SK-N-SH (cell line): Measurements from ENCODE around the gene SOBP. TPM values are rescaled to one million over a fixed set of nuclear protein-coding genes. Genes with fewer than 3 reads are reported as not detected.
A peak's percentile ranks its signal among the peaks of the same experiment; 100 is the strongest.

ENCODE experiments used
- CTCF ChIA-PET: fragments of 300-600, 350-600 bp; formaldehyde crosslinking; extraction: SDS; loops from one replicate; lab custom pipeline; 2021; lab: Yijun Ruan, JAX
- POLR2A ChIA-PET: fragments of 350-600 bp; sonication (Branson Sonifier 250); formaldehyde crosslinking; extraction: SDS; loops from one replicate; lab custom pipeline; 2020; ENCODE audit warnings: antibody characterized with exemption, inconsistent platforms; lab: Yijun Ruan, JAX
- DNase-seq: peaks from one replicate; pipeline ENCODE4 v3.0.0; 2012
- H2AFZ ChIP-seq: fragments of 200-600 bp; sonication (generic); 2 replicates; pipeline ENCODE4 v1.8.1; 2016; ENCODE audit warnings: antibody characterized with exemption, mild to moderate bottlenecking, low read depth
- H3F3A ChIP-seq: fragments of 200-600 bp; sonication (generic); replicated peaks from 2 replicates; pipeline ENCODE3; 2016; ENCODE audit warnings: antibody characterized with exemption, mild to moderate bottlenecking; ENCODE audit not compliant: insufficient read depth
- H3K27ac ChIP-seq, 2 experiments: fragments of 200-500 bp in 1 of 2; fragments of 200-600 bp in 1 of 2; sonication (Bioruptor generic) in 1 of 2; sonication (generic), shearing (Covaris generic) in 1 of 2; 2 replicates each; pipeline versions ENCODE4 v1.5.1 to v1.6.1; 2014 to 2016; ENCODE audit warnings: low read depth in 2 of 2, inconsistent platforms in 1 of 2, low read length in 1 of 2, mild to moderate bottlenecking in 1 of 2, mixed read lengths in 1 of 2
- H3K27me3 ChIP-seq: fragments of 200-600 bp; sonication (generic), shearing (Covaris generic); 2 replicates; pipeline ENCODE4 v1.6.1; 2016; ENCODE audit warnings: mixed run types; ENCODE audit not compliant: insufficient read depth
- H3K36me3 ChIP-seq, 2 experiments: fragments of 200-500 bp in 1 of 2; fragments of 200-600 bp in 1 of 2; sonication (Bioruptor generic) in 1 of 2; sonication (generic) in 1 of 2; replicated peaks in 1 of 2; 2 replicates each; pipeline versions ENCODE3 to v1.5.1; 2014 to 2016; ENCODE audit warnings: low read length in 1 of 2, mild to moderate bottlenecking in 1 of 2; ENCODE audit not compliant: insufficient read depth in 2 of 2, control insufficient read depth in 1 of 2
- H3K4me1 ChIP-seq, 2 experiments: fragments of 200-500 bp in 1 of 2; fragments of 200-600 bp in 1 of 2; sonication (Bioruptor generic) in 1 of 2; sonication (generic), shearing (Covaris generic) in 1 of 2; 2 replicates each; pipeline versions ENCODE4 v1.5.1 to v1.6.1; 2014 to 2016; ENCODE audit warnings: low read depth in 1 of 2, low read length in 1 of 2, mixed run types in 1 of 2; ENCODE audit not compliant: insufficient read depth in 2 of 2, control insufficient read depth in 1 of 2
- H3K4me2 ChIP-seq: fragments of 200-600 bp; sonication (generic), shearing (Covaris generic); 2 replicates; pipeline ENCODE4 v1.6.1; 2017; ENCODE audit warnings: mixed run types
- H3K4me3 ChIP-seq, 2 experiments: fragments of 200-500 bp in 1 of 2; fragments of 200-600 bp in 1 of 2; sonication (Bioruptor generic) in 1 of 2; sonication (generic), shearing (Covaris generic) in 1 of 2; 2 replicates each; pipeline versions ENCODE4 v1.5.1 to v1.8.1; 2014 to 2016; ENCODE audit warnings: low read depth in 2 of 2, inconsistent platforms in 1 of 2, low read length in 1 of 2, mild to moderate bottlenecking in 1 of 2, mixed read lengths in 1 of 2, moderate library complexity in 1 of 2
- H3K79me2 ChIP-seq: fragments of 200-600 bp; sonication (generic); 2 replicates; pipeline ENCODE4 v1.8.1; 2017; ENCODE audit warnings: mild to moderate bottlenecking; ENCODE audit not compliant: insufficient read depth
- H3K9ac ChIP-seq: fragments of 200-600 bp; sonication (generic); 2 replicates; pipeline ENCODE4 v1.6.1; 2017; ENCODE audit warnings: mixed run types
- H3K9me2 ChIP-seq: fragments of 200-600 bp; sonication (generic); 2 replicates; pipeline ENCODE4 v1.6.1; 2017; ENCODE audit warnings: mixed run types
- H3K9me3 ChIP-seq: fragments of 200-600 bp; sonication (generic); 2 replicates; pipeline ENCODE4 v1.6.1; 2017; ENCODE audit warnings: mixed run types, mild to moderate bottlenecking, moderate library complexity
- H4K20me1 ChIP-seq: fragments of 200-600 bp; sonication (generic); 2 replicates; pipeline ENCODE4 v1.6.1; 2017; ENCODE audit warnings: mild to moderate bottlenecking, mixed run types; ENCODE audit not compliant: insufficient read depth
- CTCF ChIP-seq: fragments of 200-600 bp; sonication (generic); IDR thresholded peaks from 2 replicates; pipeline ENCODE4 v1.6.1; 2017; ENCODE audit warnings: antibody characterized with exemption, mild to moderate bottlenecking, moderate library complexity
- ELF1 ChIP-seq: IDR thresholded peaks from 2 replicates; pipeline ENCODE4 v1.4.0; 2012
- MXI1 ChIP-seq: IDR thresholded peaks from 2 replicates; pipeline ENCODE4 v1.6.1; 2012; ENCODE audit warnings: mild to moderate bottlenecking, low read depth, low read length, improper control_type of control experiment
- PBX3 ChIP-seq: IDR thresholded peaks from 2 replicates; pipeline ENCODE4; 2012
- REST ChIP-seq: IDR thresholded peaks from 2 replicates; pipeline ENCODE4 v1.6.1; 2012; ENCODE audit warnings: mild to moderate bottlenecking, low read depth, low read length, moderate library complexity
- TAF1 ChIP-seq: IDR thresholded peaks from 2 replicates; pipeline ENCODE4 v1.6.1; 2012; ENCODE audit warnings: low read depth, mild to moderate bottlenecking, low read length, moderate library complexity, borderline replicate concordance
- USF1 ChIP-seq: IDR thresholded peaks from 2 replicates; pipeline ENCODE4 v1.4.0; 2012; ENCODE audit warnings: low read depth, borderline replicate concordance
- USF2 ChIP-seq: fragments of 150-350 bp; IDR thresholded peaks from 2 replicates; pipeline ENCODE4 v1.6.1; 2017; ENCODE audit warnings: antibody characterized with exemption, low read length, low read depth, borderline replicate concordance
- WGBS: methylation state at CpG from one replicate; pipeline ENCODE4 v1.1.6; 2017; ENCODE audit warnings: low lambda C conversion rate; 5-methylcytosine and 5-hydroxymethylcytosine counted together
- polyA plus RNA-seq, 3 experiments: library from polyadenylated mRNA; depleted of rRNA; stranded (reverse); fragments of >200 nt; gene quantifications; 2 replicates each; pipeline ENCODE4 v1.2.3, GENCODE V29; 2012

SOBP gene
- polyA plus RNA-seq, 1 of the 3 experiments (the other 2 are of a cell fraction): 0.61 TPM

GRCh38 chr6:107617341-107617932 lies 127.5 kb downstream of the SOBP start:
- Histone ChIP-seq H3K4me3 (no peak overlapping the region), H3F3A (no peaks in the 10 kb centered on the region), H3K9ac (no peak overlapping the region), H3K9me3 (no peaks in the 10 kb centered on the region), H3K4me1 (peaks cover 0 to 57% of the 10 kb centered on the region in 2 experiments; a peak in 2 of 4 replicates), H4K20me1 (no peaks in the 10 kb centered on the region), H2AFZ (no peak overlapping the region), H3K9me2 (no peaks in the 10 kb centered on the region), H3K27ac (peak overlapping the region in 1 of 2 experiments; percentile 84; a peak in 2 of 4 replicates), H3K79me2 (no peaks in the 10 kb centered on the region), H3K4me2 (no peak overlapping the region), H3K27me3 (no peaks in the 10 kb centered on the region), H3K36me3 (no peaks in the 10 kb centered on the region)
- 88% methylated on average over 6 of the region's 6 CpGs for WGBS
- TF ChIP-seq PBX3 (no peak), TAF1 (no peak), USF1 (no peak), USF2 (no peak), CTCF (no peak)
- no peak for DNase-seq
- CTCF ChIA-PET: interaction anchor here (1.0 kb wide), 2 partner anchors 10 to 53 kb away, joined by 3 read pairs; no protein-coding TSS in a partner anchor
- POLR2A ChIA-PET: interaction anchor here (1.1 kb wide), 1 partner anchor 113 kb away, joined by 3 read pairs; no protein-coding TSS in a partner anchor

GRCh38 chr6:107618672-107619071 lies 128.8 kb downstream of the SOBP start:
- Histone ChIP-seq H3K9me2 (no peaks in the 10 kb centered on the region), H3K4me3 (no peak overlapping the region), H2AFZ (no peak overlapping the region), H3K4me2 (no peak overlapping the region), H3F3A (no peaks in the 10 kb centered on the region), H4K20me1 (no peaks in the 10 kb centered on the region), H3K27ac (no peak overlapping the region), H3K36me3 (no peaks in the 10 kb centered on the region), H3K9ac (no peak overlapping the region), H3K4me1 (peaks cover 0 to 62% of the 10 kb centered on the region in 2 experiments; a peak in 2 of 4 replicates), H3K79me2 (no peaks in the 10 kb centered on the region), H3K9me3 (no peaks in the 10 kb centered on the region), H3K27me3 (no peaks in the 10 kb centered on the region)
- no peak for DNase-seq
- CTCF ChIA-PET: interaction anchor here (1.0 to 1.5 kb wide), 4 partner anchors 9 to 505 kb away, joined by 3 read pairs; no protein-coding TSS in a partner anchor
- TF ChIP-seq MXI1 (no peak), USF1 (no peak), REST (no peak), TAF1 (no peak), ELF1 (no peak)
- POLR2A ChIA-PET: interaction anchor here (0.7 kb wide), 1 partner anchor 61 kb away, joined by 3 read pairs; no protein-coding TSS in a partner anchor
- 90% methylated on average over 9 of the region's 9 CpGs for WGBS
